ENCODE results near the gene CLIP4. TPM values are rescaled to one million over a fixed set of nuclear protein-coding genes. Genes with fewer than 3 reads are reported as not detected.

The CLIP4 gene
- total RNA-seq, 1 experiment from 2014 or later = 24.3 TPM

DNA sequence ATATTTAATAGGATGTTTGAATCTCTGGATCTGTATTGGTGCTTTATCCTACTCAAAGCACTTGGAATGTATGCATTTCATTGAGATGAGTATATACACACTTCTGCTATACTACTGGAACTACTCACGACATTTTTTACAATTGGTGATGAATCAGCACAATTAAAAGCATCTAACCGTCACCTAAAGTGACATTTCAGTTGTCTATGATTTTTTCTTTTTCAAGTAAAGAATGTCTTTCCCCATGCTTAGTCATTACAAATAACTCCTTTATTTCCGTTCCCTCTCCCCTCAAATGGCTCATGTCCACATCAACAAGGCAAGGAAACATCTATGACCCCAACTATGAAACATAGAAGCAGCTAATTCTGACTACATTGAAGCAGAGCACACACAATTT is 77.3 kb downstream of the CLIP4 start:
- H3K4me3 ChIP-seq = no peak overlapping the region
- DNase-seq = no peak

GRCh38 chr2:29193111-29193510 is 77.9 kb downstream of the CLIP4 start:
- no peaks in the 10 kb centered on the region for H3K9me3 ChIP-seq
- no peak overlapping the region for H3K4me3 ChIP-seq
- no peak for DNase-seq
- no peaks in the 10 kb centered on the region for H3K27me3 ChIP-seq
- H3K36me3 ChIP-seq = no peaks in the 10 kb centered on the region; the same call in 1 of the 2 replicates

More for the DNA sequence above, 77.3 kb downstream of the CLIP4 start:
- no peaks in the 10 kb centered on the region for H3K9me3 ChIP-seq
- no peaks in the 10 kb centered on the region; the same call in 1 of the 2 replicates for H3K36me3 ChIP-seq
- H3K27me3 ChIP-seq = no peaks in the 10 kb centered on the region

DNA sequence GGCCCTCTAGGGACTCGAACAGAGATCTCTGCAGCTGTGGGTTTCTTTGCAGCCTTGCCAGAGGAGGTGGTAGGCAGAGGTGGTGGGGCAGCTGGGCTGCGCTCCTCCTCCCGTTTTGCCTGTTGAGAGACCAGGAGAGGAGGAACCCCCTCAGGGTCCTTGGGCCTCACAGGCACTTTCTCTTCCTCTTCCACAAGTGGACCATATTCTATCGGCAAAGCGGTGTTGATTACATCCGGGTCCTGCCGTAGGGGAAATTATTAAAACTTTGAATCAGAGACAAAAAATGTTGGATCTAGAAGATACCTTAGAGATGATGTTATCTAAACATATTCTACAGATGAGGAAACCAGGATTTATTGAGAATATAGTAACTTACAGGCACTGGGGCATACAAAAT is 78.5 kb downstream of the CLIP4 start:
- H3K4me3 ChIP-seq = no peak overlapping the region
- H3K27me3 ChIP-seq = no peaks in the 10 kb centered on the region
- no peaks in the 10 kb centered on the region; the same call in 1 of the 2 replicates for H3K36me3 ChIP-seq
- no peaks in the 10 kb centered on the region for H3K9me3 ChIP-seq
- DNase-seq = no peak

DNA sequence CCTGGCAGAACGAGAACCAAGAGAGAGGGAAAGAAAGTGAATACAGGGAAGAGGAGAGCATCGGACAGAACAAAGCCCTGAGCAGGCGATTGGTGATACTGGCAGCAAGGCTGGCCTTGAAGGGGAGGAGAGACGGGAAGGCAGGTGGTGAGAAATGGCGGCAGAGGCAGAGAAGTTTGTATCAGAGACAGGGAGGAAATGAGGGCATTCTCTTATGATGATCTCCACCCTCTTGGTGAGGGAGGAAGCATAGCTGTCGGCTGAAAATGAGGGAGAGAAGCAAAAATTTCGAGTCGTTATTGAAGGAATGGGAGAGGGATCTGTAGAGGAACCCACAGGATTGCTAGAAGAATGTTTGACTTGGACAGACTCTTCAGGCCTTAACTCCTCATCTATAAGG is 80.6 kb downstream of the CLIP4 start:
- no peaks in the 10 kb centered on the region for H3K27me3 ChIP-seq
- H3K36me3 ChIP-seq = no peaks in the 10 kb centered on the region; the same call in 1 of the 2 replicates
- H3K4me3 ChIP-seq = no peak overlapping the region
- no peaks in the 10 kb centered on the region for H3K9me3 ChIP-seq
- no peak for DNase-seq

DNA sequence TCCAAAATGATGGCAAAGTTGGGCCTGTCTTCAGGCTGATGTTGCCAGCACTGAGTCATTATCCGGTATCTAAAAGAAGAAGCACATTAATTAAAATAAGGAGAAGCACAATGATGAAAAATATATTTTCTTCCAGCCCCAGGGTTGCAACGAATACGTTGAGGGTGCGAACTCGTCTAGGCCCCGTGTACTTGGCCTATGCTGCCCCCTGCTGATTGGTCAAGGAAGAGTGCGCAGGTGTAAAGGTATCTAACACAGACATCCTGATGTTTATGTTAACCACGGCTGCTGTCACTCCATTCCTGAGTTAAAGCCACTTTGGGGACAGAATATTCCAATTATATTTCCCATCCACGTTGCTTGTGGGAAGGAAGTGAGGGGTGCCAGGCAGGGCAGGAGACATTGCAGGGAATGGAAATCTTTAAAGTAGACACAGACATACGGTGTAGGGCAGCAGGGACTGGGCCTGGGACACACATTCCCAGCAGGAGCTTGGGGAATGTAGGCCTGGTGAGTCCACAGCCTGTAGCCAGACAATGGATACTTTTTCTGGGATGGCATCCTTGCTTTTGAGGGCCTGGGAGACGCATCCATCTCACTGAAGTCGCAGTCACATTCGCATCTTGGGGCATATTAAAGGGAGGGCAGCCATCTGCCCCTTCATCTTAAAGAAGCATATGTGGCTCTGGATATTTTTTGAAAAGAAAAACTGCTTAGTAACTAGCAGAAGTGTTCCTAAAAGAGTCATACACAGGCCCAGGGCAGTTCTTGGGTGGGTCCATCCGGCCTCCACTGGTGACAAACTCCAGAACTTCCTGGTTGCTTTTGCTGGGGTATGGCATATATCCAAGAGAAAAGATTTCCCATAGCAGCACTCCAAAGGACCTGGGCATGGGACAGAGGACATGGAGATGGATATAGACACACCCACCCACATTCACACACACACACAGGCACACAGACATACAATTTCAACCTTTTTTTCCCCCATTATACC is 81.9 kb downstream of the CLIP4 start:
- Histone ChIP-seq H3K4me3 (no peak overlapping the region), H3K9me3 (no peaks in the 10 kb centered on the region), H3K27me3 (no peaks in the 10 kb centered on the region), H3K36me3 (no peaks in the 10 kb centered on the region; the same call in 1 of the 2 replicates)
- DNase-seq = peak; percentile 37

GRCh38 chr2:29201979-29202378 is 86.8 kb downstream of the CLIP4 start:
- DNase-seq = no peak
- Histone ChIP-seq H3K4me3 (no peak overlapping the region), H3K36me3 (no peaks in the 10 kb centered on the region), H3K9me3 (no peaks in the 10 kb centered on the region), H3K27me3 (no peaks in the 10 kb centered on the region)

DNA sequence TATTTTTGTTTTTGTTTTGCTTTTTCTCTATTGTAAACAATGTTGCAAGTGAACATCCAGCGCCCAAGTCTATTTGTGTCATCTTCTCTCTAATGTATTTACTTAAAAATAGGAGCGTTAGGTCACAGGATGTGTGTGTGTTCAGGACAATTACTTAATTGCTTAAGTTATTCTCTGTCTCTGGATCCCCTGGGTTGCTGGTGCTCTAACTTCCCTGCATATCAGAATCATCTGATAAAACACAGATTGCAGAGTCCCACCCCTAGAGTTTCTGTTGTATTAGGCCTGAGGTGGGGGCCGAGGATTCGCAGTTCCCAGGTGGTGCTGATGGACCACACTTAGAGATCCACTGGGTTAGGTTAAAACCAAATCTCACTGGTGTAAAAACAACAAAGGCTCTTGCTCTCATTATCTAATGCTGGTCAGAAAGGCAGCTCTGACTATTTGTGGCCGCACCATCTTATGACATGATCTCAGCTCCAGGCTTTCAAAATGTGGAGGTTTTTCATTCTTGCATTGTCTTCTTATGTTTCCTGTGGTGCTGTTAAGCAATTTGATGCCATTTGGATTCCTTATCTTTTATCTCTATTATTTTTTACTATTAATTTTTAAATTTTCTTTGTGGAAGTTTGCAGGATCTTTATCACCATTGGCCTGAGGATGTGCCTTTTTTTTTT is 87.7 kb downstream of the CLIP4 start:
- Histone ChIP-seq H3K36me3 (no peaks in the 10 kb centered on the region), H3K27me3 (no peaks in the 10 kb centered on the region), H3K9me3 (no peaks in the 10 kb centered on the region), H3K4me3 (no peak overlapping the region)
- DNase-seq = no peak

DNA sequence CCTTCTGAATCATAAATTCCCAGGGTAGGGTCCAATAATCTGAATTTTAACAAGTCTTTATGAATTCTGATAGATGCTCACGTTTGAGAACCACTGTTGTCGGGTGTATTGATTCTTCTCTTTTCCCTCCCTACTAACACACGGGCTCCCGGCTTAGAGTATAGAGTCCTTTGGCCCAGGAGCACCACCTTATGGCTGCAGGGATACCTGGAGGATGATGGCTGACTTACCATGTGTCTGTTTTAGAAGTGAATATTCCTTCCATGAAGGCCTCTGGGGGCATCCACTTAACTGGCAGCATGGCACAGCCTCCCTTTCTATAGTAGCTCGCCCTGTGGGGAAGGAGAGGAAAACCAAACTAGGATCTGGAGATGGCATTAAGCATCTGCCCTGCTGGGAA is 91.7 kb downstream of the CLIP4 start:
- H3K9me3 ChIP-seq = no peaks in the 10 kb centered on the region
- H3K36me3 ChIP-seq = no peaks in the 10 kb centered on the region
- no peak for DNase-seq
- no peaks in the 10 kb centered on the region for H3K27me3 ChIP-seq
- no peak overlapping the region for H3K4me3 ChIP-seq

DNA sequence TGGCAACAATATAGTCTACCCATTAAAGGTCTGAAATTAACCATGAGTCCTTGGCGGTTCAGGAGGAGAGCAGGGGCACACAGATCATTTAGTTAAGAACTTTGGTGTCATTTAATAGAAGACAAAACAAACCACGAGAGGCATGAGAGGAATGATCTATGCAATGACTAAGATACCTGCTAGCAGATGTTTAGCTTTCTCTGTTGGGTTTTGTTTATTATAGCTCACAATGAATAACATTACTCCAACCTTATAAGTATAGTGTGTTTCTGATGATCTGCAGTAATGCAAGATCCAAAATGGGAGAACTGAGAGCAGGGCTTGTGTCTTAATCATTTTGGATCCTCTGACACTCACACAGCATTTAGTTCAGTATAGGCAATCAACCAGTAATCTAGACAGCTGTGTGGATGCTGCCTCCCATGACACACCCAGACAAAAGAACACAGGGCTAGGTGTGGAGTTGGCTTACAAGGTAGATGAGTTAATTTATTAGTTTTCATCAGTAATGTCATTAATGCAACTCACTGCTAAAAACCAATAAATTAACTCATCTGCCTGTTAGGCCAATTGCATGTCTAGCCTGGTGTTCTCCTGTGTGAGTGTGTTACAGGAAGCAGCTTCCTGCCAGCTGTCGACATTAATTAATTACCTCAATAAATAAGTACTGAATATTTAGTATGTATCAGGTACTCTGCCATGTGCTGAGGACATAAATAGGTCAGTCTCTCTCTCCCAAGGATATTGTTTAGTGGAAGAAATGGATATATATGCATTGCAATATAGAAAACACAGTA is 92.3 kb downstream of the CLIP4 start:
- Histone ChIP-seq H3K4me3 (no peak overlapping the region), H3K27me3 (no peaks in the 10 kb centered on the region), H3K9me3 (no peaks in the 10 kb centered on the region), H3K36me3 (no peaks in the 10 kb centered on the region)
- DNase-seq = no peak

- Histone ChIP-seq H3K9me3 (no peaks in the 10 kb centered on the region), H3K27me3 (no peaks in the 10 kb centered on the region), H3K36me3 (no peaks in the 10 kb centered on the region), H3K4me3 (no peak overlapping the region)
- DNase-seq = no peak
Observed at GRCh38 chr2:29209551-29209950, 94.3 kb downstream of the CLIP4 start.

DNA sequence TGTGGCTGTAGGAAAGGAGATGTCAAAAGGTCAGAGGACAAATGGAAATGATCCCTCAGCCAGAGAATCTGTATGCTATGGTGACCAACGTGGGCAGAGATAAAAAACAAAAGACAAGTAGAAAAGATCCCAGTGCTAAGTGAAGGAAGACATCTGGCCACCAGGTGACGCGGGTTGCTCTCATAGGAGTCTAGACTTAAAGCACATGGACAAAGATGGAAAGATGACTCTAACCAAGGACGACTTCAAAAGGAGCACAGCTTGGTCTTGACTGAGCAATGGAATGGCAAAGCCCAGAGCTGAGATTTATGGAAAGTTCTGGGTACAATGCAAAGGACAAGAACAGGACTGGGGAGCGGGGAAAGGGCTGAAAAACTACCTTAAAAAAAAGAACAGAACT is 96.8 kb downstream of the CLIP4 start:
- H3K4me3 ChIP-seq = no peak overlapping the region
- no peaks in the 10 kb centered on the region for H3K27me3 ChIP-seq
- no peaks in the 10 kb centered on the region for H3K36me3 ChIP-seq
- DNase-seq = no peak
- H3K9me3 ChIP-seq = no peaks in the 10 kb centered on the region

DNA sequence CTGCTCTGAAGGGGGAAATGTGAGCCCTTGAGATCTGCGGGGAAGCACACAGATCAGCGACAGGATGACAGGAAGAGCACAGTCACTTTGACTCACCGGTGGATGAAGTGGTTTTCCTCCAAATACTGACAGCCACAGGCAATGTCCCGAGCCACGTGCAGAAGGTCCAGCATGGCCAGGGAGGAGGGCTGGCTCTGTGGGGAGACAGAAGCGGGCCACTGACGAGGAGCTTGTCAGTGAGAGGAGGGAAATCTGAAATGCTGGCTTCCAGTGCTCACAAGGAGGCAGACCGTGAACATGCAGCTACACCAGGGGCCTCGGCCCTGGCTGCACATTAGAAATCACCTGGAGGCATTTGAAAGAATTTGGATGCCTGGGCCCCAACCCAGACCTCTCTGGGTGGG is 98.7 kb downstream of the CLIP4 start:
- no peaks in the 10 kb centered on the region for H3K27me3 ChIP-seq
- no peak overlapping the region for H3K4me3 ChIP-seq
- no peaks in the 10 kb centered on the region for H3K9me3 ChIP-seq
- H3K36me3 ChIP-seq = no peaks in the 10 kb centered on the region
- DNase-seq = no peak

- Histone ChIP-seq H3K9me3 (no peaks in the 10 kb centered on the region), H3K4me3 (no peak overlapping the region), H3K36me3 (no peaks in the 10 kb centered on the region), H3K27me3 (no peaks in the 10 kb centered on the region)
- no peak for DNase-seq
Observed at GRCh38 chr2:29215073-29215472, 99.9 kb downstream of the CLIP4 start.

GRCh38 chr2:29215739-29216608 is 100.8 kb downstream of the CLIP4 start:
- no peaks in the 10 kb centered on the region for H3K27me3 ChIP-seq
- no peak for DNase-seq
- H3K9me3 ChIP-seq = no peaks in the 10 kb centered on the region
- H3K36me3 ChIP-seq = no peaks in the 10 kb centered on the region
- H3K4me3 ChIP-seq = no peak overlapping the region

DNA sequence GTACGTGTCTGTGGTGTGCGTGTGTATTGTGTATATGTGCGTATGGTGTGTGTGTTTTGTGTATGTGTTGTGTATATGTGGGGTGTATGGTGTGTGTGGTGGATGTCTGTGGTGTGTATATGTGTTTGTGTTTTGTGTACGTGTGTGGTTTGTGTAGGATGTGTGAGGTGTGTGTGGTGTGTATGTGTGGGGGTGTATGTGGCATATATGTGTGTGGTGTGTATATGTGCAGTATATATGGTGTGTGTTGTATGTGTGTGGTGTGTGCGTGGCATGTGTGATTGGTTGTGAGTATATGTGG is 101.3 kb downstream of the CLIP4 start:
- H3K9me3 ChIP-seq = no peaks in the 10 kb centered on the region
- H3K27me3 ChIP-seq = no peaks in the 10 kb centered on the region
- H3K36me3 ChIP-seq = no peaks in the 10 kb centered on the region
- H3K4me3 ChIP-seq = no peak overlapping the region
- DNase-seq = no peak

DNA sequence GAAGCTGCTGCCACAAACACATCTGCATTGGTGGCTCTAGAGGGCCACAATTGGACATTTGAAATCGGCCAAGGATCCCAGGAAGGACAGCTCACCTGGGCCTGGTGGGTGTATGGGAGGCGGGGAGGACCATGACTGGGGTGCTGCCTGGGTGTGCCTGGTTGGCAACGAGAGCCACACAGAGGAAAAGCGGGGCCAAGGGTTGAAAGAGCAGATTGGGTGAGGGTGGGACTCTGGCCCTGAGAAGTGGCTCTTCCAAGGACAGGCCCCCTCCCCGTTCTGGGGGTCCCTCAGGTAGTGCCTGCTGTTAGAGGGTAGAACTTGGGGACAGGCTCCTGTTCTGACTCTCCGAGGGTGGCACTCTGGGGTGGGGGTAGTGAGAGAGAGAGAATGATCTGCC is 102.9 kb downstream of the CLIP4 start:
- H3K27me3 ChIP-seq = no peaks in the 10 kb centered on the region
- H3K9me3 ChIP-seq = no peaks in the 10 kb centered on the region
- H3K4me3 ChIP-seq = no peak overlapping the region
- no peak for DNase-seq
- H3K36me3 ChIP-seq = no peaks in the 10 kb centered on the region
